Osteoblast (primary cell): ENCODE results near the gene GFI1. TPM values are rescaled to one million over a fixed set of nuclear protein-coding genes. Genes with fewer than 3 reads are reported as not detected.

Experiments used
- DNase-seq: peaks from one replicate; pipeline ENCODE4 v3.0.0; 2011; ENCODE audit warnings: low spot score, mixed read lengths; ENCODE audit not compliant: insufficient read length; ENCODE audit errors: missing footprints
- H2AFZ ChIP-seq: 2 replicates; pipeline ENCODE4 v1.6.0; 2011; ENCODE audit warnings: mild to moderate bottlenecking, low read length
- H3K27ac ChIP-seq: 2 replicates; pipeline ENCODE4 v1.5.1; 2011; ENCODE audit warnings: mild to moderate bottlenecking, low read depth, low read length, moderate library complexity
- H3K27me3 ChIP-seq: 2 replicates; pipeline ENCODE4 v1.6.0; 2012; ENCODE audit warnings: mild to moderate bottlenecking, control low read depth, inconsistent platforms, low read length, moderate library complexity; ENCODE audit not compliant: insufficient read depth
- H3K36me3 ChIP-seq: 2 replicates; pipeline ENCODE4 v1.5.1; 2011; ENCODE audit warnings: mild to moderate bottlenecking, low read length, control low read depth, moderate library complexity; ENCODE audit not compliant: insufficient read depth
- H3K4me1 ChIP-seq: 2 replicates; pipeline ENCODE4 v1.5.1; 2011; ENCODE audit warnings: mild to moderate bottlenecking, low read length, control low read depth, moderate library complexity; ENCODE audit not compliant: insufficient read depth
- H3K4me2 ChIP-seq: 2 replicates; pipeline ENCODE4 v1.6.0; 2011; ENCODE audit warnings: mild to moderate bottlenecking, low read length; ENCODE audit not compliant: insufficient read depth
- H3K4me3 ChIP-seq: fragments of 200-600 bp; sonication (generic); 3 replicates; pipeline ENCODE4 v1.5.1; 2012; ENCODE audit warnings: mild to moderate bottlenecking, low read length, inconsistent platforms; ENCODE audit not compliant: insufficient read depth
- H3K79me2 ChIP-seq: 2 replicates; pipeline ENCODE4 v1.6.0; 2012; ENCODE audit warnings: mild to moderate bottlenecking, low read length, control low read depth, inconsistent platforms; ENCODE audit not compliant: insufficient read depth
- H3K9me3 ChIP-seq: 2 replicates; pipeline ENCODE4 v1.5.1; 2011; ENCODE audit warnings: low read depth, low read length, control low read depth
- H4K20me1 ChIP-seq: 2 replicates; pipeline ENCODE4 v1.6.0; 2012; ENCODE audit warnings: mild to moderate bottlenecking, low read length, control low read depth; ENCODE audit not compliant: insufficient read depth
- CTCF ChIP-seq: IDR thresholded peaks from 2 replicates; pipeline ENCODE4 v1.5.1; 2011; ENCODE audit warnings: mild to moderate bottlenecking, low read depth, low read length, moderate library complexity; ENCODE audit errors: extremely low read depth
- total RNA-seq: library from RNA; depleted of rRNA; stranded (reverse); fragments of >200 nt; gene quantifications from 2 replicates; pipeline ENCODE4 v1.2.3, GENCODE V29; 2012

The GFI1 gene
- total RNA-seq, 1 donor: not detected

GRCh38 chr1:92494485-92495141 lies 7.9 kb upstream of the GFI1 start:
- DNase-seq: no peak
- Histone ChIP-seq H3K4me3 (no peak overlapping the region), H2AFZ (no peak overlapping the region), H3K79me2 (no peaks in the 10 kb centered on the region), H3K27ac (no peak overlapping the region), H3K36me3 (no peaks in the 10 kb centered on the region), H3K4me1 (no peaks in the 10 kb centered on the region), H3K4me2 (no peak overlapping the region), H4K20me1 (no peaks in the 10 kb centered on the region), H3K9me3 (no peaks in the 10 kb centered on the region), H3K27me3 (peaks cover 14% of the 10 kb centered on the region)
- TF ChIP-seq CTCF: no peak

GRCh38 chr1:92493139-92493538 lies 6.4 kb upstream of the GFI1 start:
- DNase-seq: no peak
- Histone ChIP-seq H2AFZ (no peak overlapping the region), H3K27me3 (peaks cover 28% of the 10 kb centered on the region), H3K4me3 (no peak overlapping the region), H4K20me1 (no peaks in the 10 kb centered on the region), H3K27ac (no peak overlapping the region), H3K79me2 (no peaks in the 10 kb centered on the region), H3K36me3 (no peaks in the 10 kb centered on the region), H3K4me2 (no peak overlapping the region), H3K4me1 (no peaks in the 10 kb centered on the region), H3K9me3 (no peaks in the 10 kb centered on the region)
- no peak for TF ChIP-seq CTCF

GRCh38 chr1:92488832-92489231 lies 2.1 kb upstream of the GFI1 start:
- no peak for DNase-seq

GRCh38 chr1:92488416-92488815 lies 1.7 kb upstream of the GFI1 start:
- Histone ChIP-seq H3K4me3 (no peak overlapping the region), H3K27me3 (peaks cover 69% of the 10 kb centered on the region)

More at GRCh38 chr1:92488832-92489231, 2.1 kb upstream of the GFI1 start:
- H3K4me3 ChIP-seq: no peak overlapping the region
- no peaks in the 10 kb centered on the region for H3K9me3 ChIP-seq
- no peaks in the 10 kb centered on the region for H3K36me3 ChIP-seq
- peaks cover 12% of the 10 kb centered on the region for H3K4me1 ChIP-seq
- H3K79me2 ChIP-seq: no peaks in the 10 kb centered on the region
- H2AFZ ChIP-seq: no peak overlapping the region
- TF ChIP-seq CTCF: no peak
- peaks cover 8% of the 10 kb centered on the region for H4K20me1 ChIP-seq
- H3K27ac ChIP-seq: no peak overlapping the region
- no peak overlapping the region for H3K4me2 ChIP-seq
- peaks cover 65% of the 10 kb centered on the region for H3K27me3 ChIP-seq

More at GRCh38 chr1:92488416-92488815, 1.7 kb upstream of the GFI1 start:
- no peak for DNase-seq
- Histone ChIP-seq H4K20me1 (peaks cover 8% of the 10 kb centered on the region), H3K4me2 (no peak overlapping the region), H3K9me3 (no peaks in the 10 kb centered on the region), H2AFZ (no peak overlapping the region), H3K4me1 (peaks cover 12% of the 10 kb centered on the region), H3K27ac (no peak overlapping the region), H3K36me3 (no peaks in the 10 kb centered on the region), H3K79me2 (no peaks in the 10 kb centered on the region)
- no peak for TF ChIP-seq CTCF
